Sigmoid colon (tissue), 7 donors: ENCODE measurements around the gene EGLN1. TPM values are rescaled to one million over a fixed set of nuclear protein-coding genes. Genes with fewer than 3 reads are reported as not detected.
"Not testable (repeated sequence)": the region's sequence is repeated elsewhere in the genome, so short reads cannot be mapped to it uniquely, and the experiment has no call there.

Source experiments
- DNase-seq: peaks from one replicate; pipeline ENCODE4 v3.0.0-alpha.2; 2019
- H3K27ac ChIP-seq, 4 donors: fragments of 200-600 bp; sonication (generic); one replicate each; pipeline ENCODE4 v1.5.1; 2016 to 2019; ENCODE audit warnings: mild to moderate bottlenecking in 1 of 4
- H3K27me3 ChIP-seq, 3 donors: fragments of 200-600 bp; sonication (generic); one replicate each; pipeline ENCODE4 v1.5.1; 2019; ENCODE audit warnings: mild to moderate bottlenecking in 1 of 3
- H3K36me3 ChIP-seq, 4 donors: fragments of 200-600 bp; sonication (generic); one replicate each; pipeline ENCODE4 v1.5.1; 2016 to 2019
- H3K4me1 ChIP-seq, 4 donors: fragments of 200-600 bp; sonication (generic); one replicate each; pipeline ENCODE4 v1.5.1; 2017 to 2019
- H3K4me3 ChIP-seq, 4 donors: fragments of 200-600 bp; sonication (generic); one replicate each; pipeline ENCODE4 v1.5.1; 2017 to 2019; ENCODE audit warnings: mild to moderate bottlenecking in 2 of 4, moderate library complexity in 1 of 4
- H3K9me3 ChIP-seq, 4 donors: fragments of 200-600 bp in 3 of 4; sonication (generic) in 3 of 4; one replicate each; pipeline versions ENCODE4 v1.5.1 to v1.6.1; 2013 to 2019
- EP300 ChIP-seq, 4 donors: sonication (generic); formaldehyde crosslinking; IDR thresholded peaks; one replicate each; pipeline ENCODE4 v1.6.1; 2017; ENCODE audit warnings: antibody characterized with exemption in 4 of 4
- POLR2A ChIP-seq, 2 donors: fragments of 450-650 bp; IDR thresholded peaks; one replicate each; pipeline ENCODE4 v1.6.1; 2016; ENCODE audit warnings: antibody characterized with exemption in 2 of 2, mild to moderate bottlenecking in 2 of 2, moderate library complexity in 2 of 2
- POLR2AphosphoS5 ChIP-seq, 4 donors: sonication (generic); formaldehyde crosslinking; IDR thresholded peaks; one replicate each; pipeline ENCODE4 v1.6.1; 2017; ENCODE audit warnings: antibody characterized with exemption in 4 of 4
- WGBS, 2 donors: extraction: QIAGEN DNeasy Blood & Tissue Kit; methylation state at CpG; one replicate each; pipeline ENCODE4 v1.1.7; 2013; 5-methylcytosine and 5-hydroxymethylcytosine counted together
- intact Hi-C: fragments of 100-400 bp; cut with DNase I; formaldehyde crosslinking; loops from one replicate; pipeline ENCODE4 v1.15.1; 2023
- polyA plus RNA-seq, 3 donors: library from polyadenylated mRNA; stranded (reverse); fragments of 200-250 nt; gene quantifications; one replicate each; pipeline ENCODE4 v1.2.3, GENCODE V29; 2013
- total RNA-seq, 4 donors: library from RNA; depleted of rRNA; stranded (reverse); fragments of >200 nt; gene quantifications; one replicate each; pipeline ENCODE4 v1.1.0, GENCODE V29; 2016
- TF ChIP-seq, protein P1 (sequence below), 4 experiments: fragments of 450-650 bp in 3 of 4; fragments of 200-600 bp in 1 of 4; IDR thresholded peaks; one replicate each; pipeline ENCODE4 v1.5.1; 2016 to 2019; ENCODE audit warnings: antibody characterized with exemption in 4 of 4, mild to moderate bottlenecking in 3 of 4, moderate library complexity in 2 of 4
- donor health status: healthy with polysubstance abuse.
- donor health status: Bipolar disorder and iron deficiency.
- donor health status: healthy.

Gene EGLN1
- total RNA-seq = 10 to 100 TPM; 37.8 to 51.7 (median 46.0) TPM
- 10 to 100 TPM; 16.2 to 36.3 (median 18.0) TPM for polyA plus RNA-seq

DNA sequence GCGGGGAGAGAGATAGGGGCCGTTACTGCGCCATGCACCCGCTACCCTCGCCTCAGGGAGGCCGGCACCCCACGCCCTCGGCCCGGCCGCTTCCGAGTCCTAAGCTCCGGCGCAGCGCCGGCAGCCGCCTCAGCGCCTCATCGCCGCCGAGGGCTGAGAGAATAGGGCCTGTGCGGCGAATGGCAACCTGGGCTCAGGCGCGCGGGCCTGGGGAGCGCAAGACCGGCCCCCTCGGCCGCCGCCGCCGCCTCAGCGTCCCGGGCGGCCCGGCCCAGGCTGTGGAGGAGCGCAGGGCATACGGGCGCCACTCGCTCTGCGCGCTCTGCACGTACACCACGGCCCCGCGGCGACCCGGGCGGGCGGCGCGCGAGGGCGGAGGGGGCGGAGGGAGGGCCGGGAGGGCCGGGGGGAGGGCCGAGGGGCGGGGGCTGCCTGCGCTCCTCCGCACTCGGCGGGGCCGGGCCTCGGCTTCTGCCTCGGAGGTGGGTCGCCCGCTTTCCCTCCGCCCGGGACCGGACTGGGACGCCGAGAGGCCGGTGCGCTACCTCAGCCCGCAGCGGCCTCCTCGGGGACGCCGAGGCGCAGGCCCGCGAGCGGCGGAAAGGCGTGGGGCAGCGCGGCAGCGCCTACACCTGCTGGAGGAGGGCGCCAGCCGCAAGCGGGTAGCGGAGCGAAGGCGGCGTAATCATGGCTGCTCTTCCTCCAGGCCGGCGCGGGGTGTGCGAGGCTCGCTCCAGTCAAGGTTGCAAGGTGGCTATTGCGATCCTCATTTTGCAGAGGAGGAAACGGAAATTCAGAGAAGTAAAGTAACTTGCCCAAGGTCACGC lies at the start of gene EGLN1:
Gene EGLN1, minus strand, starts transcription at position 317 of the 827 bp plus-strand sequence. CDS start 399 bp downstream, outside the sequence.
- Histone ChIP-seq H3K36me3 (no peaks in the 10 kb centered on the region), H3K27me3 (no peaks in the 10 kb centered on the region), H3K4me3 (peak within 1 kb of the TSS; percentile 66 to 90 (median 88)), H3K27ac (peak within 1 kb of the TSS; percentile 98 to 99 (median 98)), H3K4me1 (peaks cover 0 to 43% (median 36%) of the 10 kb centered on the region in 4 donors), H3K9me3 (no peaks in the 10 kb centered on the region)
- DNase-seq = peak; percentile 91
- intact Hi-C loops = loop anchor here (2.0 to 5.0 kb wide), 5 partner anchors 40 to 170 kb away; partner anchors contain the start of genes SPRTN and TSNAX
- TF ChIP-seq EP300 (IDR thresholded peaks at IDR 0.05) (no peak), POLR2A (IDR thresholded peaks at IDR 0.05) (peak; percentile 50 to 61), POLR2AphosphoS5 (IDR thresholded peaks at IDR 0.05) (peak; percentile 75 to 91 (median 88))
- 1% methylated on average over 104 of the region's 104 CpGs for whole genome bisulfite sequencing, 2 donors

GRCh38 chr1:231471500-231471899 lies 49.4 kb upstream of the EGLN1 start:
- H3K36me3 ChIP-seq, H3K27me3 ChIP-seq, H3K4me3 ChIP-seq, intact Hi-C loops, H3K4me1 ChIP-seq, DNase-seq, H3K9me3 ChIP-seq, H3K27ac ChIP-seq: not testable (repeated sequence)
- WGBS, 2 donors = 84 to 93% methylated on average over 3 of the region's 5 CpGs

GRCh38 chr1:231471027-231471426 lies 48.9 kb upstream of the EGLN1 start:
- H3K27ac ChIP-seq, H3K9me3 ChIP-seq, H3K4me1 ChIP-seq, H3K4me3 ChIP-seq, DNase-seq, H3K27me3 ChIP-seq, intact Hi-C loops, H3K36me3 ChIP-seq: not testable (repeated sequence)
- 90 to 96% methylated on average over 2 of the region's 3 CpGs for WGBS, 2 donors

DNA sequence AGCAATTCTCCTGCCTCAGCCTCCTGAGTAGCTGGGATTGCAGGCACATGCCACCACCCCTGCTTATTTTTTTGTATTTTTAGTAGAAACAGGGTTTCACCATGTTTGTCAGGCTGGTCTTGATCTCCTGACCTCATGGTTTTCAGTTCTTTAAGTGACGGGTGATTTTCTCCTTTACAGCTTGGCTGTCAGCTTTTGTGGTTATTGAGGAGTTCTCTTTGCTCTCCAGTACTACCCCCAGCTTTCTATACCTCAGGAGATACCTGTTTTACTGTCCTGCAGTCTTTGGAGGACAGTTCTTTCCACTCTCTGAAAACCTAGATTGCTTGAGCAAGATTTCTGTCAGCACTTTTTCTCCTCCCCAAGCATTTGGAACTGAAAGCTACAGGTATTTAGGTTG lies 45.9 kb upstream of the EGLN1 start:
- intact Hi-C loops = no loop called here
- no peak overlapping the region for H3K4me3 ChIP-seq
- peaks cover 0 to 2% (median 0%) of the 10 kb centered on the region in 4 donors for H3K4me1 ChIP-seq
- 57 to 74% methylated on average over 1 of the region's 1 CpG for WGBS, 2 donors
- H3K9me3 ChIP-seq = no peaks in the 10 kb centered on the region
- TF ChIP-seq, protein P1, sequence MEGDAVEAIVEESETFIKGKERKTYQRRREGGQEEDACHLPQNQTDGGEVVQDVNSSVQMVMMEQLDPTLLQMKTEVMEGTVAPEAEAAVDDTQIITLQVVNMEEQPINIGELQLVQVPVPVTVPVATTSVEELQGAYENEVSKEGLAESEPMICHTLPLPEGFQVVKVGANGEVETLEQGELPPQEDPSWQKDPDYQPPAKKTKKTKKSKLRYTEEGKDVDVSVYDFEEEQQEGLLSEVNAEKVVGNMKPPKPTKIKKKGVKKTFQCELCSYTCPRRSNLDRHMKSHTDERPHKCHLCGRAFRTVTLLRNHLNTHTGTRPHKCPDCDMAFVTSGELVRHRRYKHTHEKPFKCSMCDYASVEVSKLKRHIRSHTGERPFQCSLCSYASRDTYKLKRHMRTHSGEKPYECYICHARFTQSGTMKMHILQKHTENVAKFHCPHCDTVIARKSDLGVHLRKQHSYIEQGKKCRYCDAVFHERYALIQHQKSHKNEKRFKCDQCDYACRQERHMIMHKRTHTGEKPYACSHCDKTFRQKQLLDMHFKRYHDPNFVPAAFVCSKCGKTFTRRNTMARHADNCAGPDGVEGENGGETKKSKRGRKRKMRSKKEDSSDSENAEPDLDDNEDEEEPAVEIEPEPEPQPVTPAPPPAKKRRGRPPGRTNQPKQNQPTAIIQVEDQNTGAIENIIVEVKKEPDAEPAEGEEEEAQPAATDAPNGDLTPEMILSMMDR (IDR thresholded peaks at IDR 0.05) = no peak
- TF ChIP-seq POLR2AphosphoS5 (IDR thresholded peaks at IDR 0.05) (no peak), EP300 (IDR thresholded peaks at IDR 0.05) (no peak), POLR2A (IDR thresholded peaks at IDR 0.05) (no peak)
- H3K27me3 ChIP-seq = no peaks in the 10 kb centered on the region
- no peaks in the 10 kb centered on the region for H3K36me3 ChIP-seq
- no peak for DNase-seq
- H3K27ac ChIP-seq = no peak overlapping the region

- TF ChIP-seq, protein P1 (IDR thresholded peaks at IDR 0.05) = no peak
- intact Hi-C loops = no loop called here
- DNase-seq = no peak
- WGBS, 2 donors = 88 to 90% methylated on average over 1 of the region's 1 CpG
- H3K27me3 ChIP-seq = no peaks in the 10 kb centered on the region
- H3K9me3 ChIP-seq = no peaks in the 10 kb centered on the region
- peaks cover 0 to 2% (median 0%) of the 10 kb centered on the region in 4 donors for H3K4me1 ChIP-seq
- no peak overlapping the region for H3K27ac ChIP-seq
- H3K36me3 ChIP-seq = no peaks in the 10 kb centered on the region
- no peak overlapping the region for H3K4me3 ChIP-seq
These were observed 43.0 kb upstream of the EGLN1 start for GRCh38 chr1:231465051-231465450.

DNA sequence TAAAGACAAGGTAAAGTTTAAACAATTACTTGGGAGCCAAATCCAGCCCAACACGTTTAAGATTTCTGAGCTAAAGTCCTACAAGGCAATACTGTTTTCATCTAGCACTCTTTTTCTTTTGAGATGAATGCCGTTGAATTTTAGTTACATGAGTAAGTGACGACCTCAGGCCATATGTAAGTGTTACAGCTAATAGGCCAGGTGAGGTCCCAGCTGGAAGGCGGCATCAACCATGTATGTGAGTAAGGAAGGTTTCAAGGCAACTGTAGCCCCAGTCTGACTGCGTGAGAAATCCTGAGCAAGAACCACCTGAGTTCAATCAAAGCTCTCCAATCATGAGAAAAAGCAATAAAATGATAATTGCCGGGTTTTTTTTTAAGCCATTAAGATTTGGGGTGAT lies 41.5 kb upstream of the EGLN1 start:
- Histone ChIP-seq H3K27ac (no peak overlapping the region), H3K4me1 (peaks cover 0 to 2% (median 0%) of the 10 kb centered on the region in 4 donors), H3K36me3 (no peaks in the 10 kb centered on the region), H3K4me3 (no peak overlapping the region), H3K27me3 (no peaks in the 10 kb centered on the region), H3K9me3 (peaks cover 0 to 4% (median 0%) of the 10 kb centered on the region in 4 donors)
- no peak for DNase-seq
- WGBS, 2 donors = 78 to 86% methylated on average over 6 of the region's 6 CpGs
- intact Hi-C loops = no loop called here
- TF ChIP-seq, protein P1 (IDR thresholded peaks at IDR 0.05) = no peak
- no peak for TF ChIP-seq POLR2A (IDR thresholded peaks at IDR 0.05)
- no peak for TF ChIP-seq EP300 (IDR thresholded peaks at IDR 0.05)
- no peak for TF ChIP-seq POLR2AphosphoS5 (IDR thresholded peaks at IDR 0.05)
